Neural crest cell (in vitro differentiated cells): Measurements from ENCODE around the gene C6. TPM values are rescaled to one million over a fixed set of nuclear protein-coding genes. Genes with fewer than 3 reads are reported as not detected.

ENCODE experiments used
- DNase-seq: peaks from one replicate; pipeline ENCODE4 v3.0.0; 2021; ENCODE audit warnings: low read depth, mixed read lengths, low spot score
- H3K27ac Mint-ChIP-seq: one replicate; pipeline ENCODE4 v1.8.0; 2021; ENCODE audit warnings: mild to moderate bottlenecking, mixed read lengths; ENCODE audit not compliant: unreplicated experiment
- H3K27me3 Mint-ChIP-seq: 2 replicates; pipeline ENCODE4 v1.8.0; 2021; ENCODE audit warnings: low read depth, mild to moderate bottlenecking, mixed read lengths
- H3K36me3 Mint-ChIP-seq: 2 replicates; pipeline ENCODE4 v1.8.0; 2021; ENCODE audit warnings: low read depth, mild to moderate bottlenecking, mixed read lengths
- H3K4me1 Mint-ChIP-seq: 2 replicates; pipeline ENCODE4 v1.8.0; 2021; ENCODE audit warnings: mixed read lengths
- H3K4me3 Mint-ChIP-seq: one replicate; pipeline ENCODE4 v1.8.0; 2021; ENCODE audit warnings: mild to moderate bottlenecking, mixed read lengths
- H3K9me3 Mint-ChIP-seq: 2 replicates; pipeline ENCODE4 v1.8.0; 2021; ENCODE audit warnings: mixed read lengths
- total RNA-seq: library from RNA; stranded (reverse); gene quantifications from 2 replicates; pipeline ENCODE4 v1.2.1, GENCODE V29; 2021
- TF ChIP-seq, protein P1 (sequence below): fragments of 200-600 bp; sonication (generic); conservative IDR thresholded peaks from 2 replicates; pipeline ENCODE4 v1.5.0; 2021; ENCODE audit warnings: antibody characterized with exemption, mild to moderate bottlenecking

C6 gene
- total RNA-seq, 1 donor from 2014 or later = not detected

DNA sequence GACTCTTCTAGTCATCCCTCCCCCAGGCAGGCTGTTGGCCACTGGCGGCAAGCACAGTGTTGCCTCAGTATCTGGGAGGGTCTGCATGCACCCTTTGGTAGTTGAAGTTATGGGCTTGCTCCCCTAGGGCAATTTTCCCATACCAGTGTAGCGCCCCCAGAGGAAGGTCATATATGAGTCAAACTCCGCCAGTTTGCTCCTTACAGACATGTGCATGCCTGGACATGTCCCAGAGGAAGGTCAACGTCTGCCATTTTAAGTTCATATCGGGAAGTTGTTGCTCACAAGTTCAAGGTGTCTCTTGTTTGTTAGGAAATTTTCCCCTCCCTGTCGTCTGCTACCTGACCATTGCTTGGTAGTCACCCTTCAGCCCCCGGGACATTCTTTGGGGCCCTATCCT is 90.9 kb downstream of the C6 start:
- Mint-ChIP-seq H3K4me3 (no peak overlapping the region), H3K27me3 (peaks cover under 1% of the 10 kb centered on the region), H3K9me3 (peaks cover 2% of the 10 kb centered on the region), H3K4me1 (no peaks in the 10 kb centered on the region), H3K27ac (no peak overlapping the region), H3K36me3 (no peaks in the 10 kb centered on the region)
- TF ChIP-seq, protein P1, sequence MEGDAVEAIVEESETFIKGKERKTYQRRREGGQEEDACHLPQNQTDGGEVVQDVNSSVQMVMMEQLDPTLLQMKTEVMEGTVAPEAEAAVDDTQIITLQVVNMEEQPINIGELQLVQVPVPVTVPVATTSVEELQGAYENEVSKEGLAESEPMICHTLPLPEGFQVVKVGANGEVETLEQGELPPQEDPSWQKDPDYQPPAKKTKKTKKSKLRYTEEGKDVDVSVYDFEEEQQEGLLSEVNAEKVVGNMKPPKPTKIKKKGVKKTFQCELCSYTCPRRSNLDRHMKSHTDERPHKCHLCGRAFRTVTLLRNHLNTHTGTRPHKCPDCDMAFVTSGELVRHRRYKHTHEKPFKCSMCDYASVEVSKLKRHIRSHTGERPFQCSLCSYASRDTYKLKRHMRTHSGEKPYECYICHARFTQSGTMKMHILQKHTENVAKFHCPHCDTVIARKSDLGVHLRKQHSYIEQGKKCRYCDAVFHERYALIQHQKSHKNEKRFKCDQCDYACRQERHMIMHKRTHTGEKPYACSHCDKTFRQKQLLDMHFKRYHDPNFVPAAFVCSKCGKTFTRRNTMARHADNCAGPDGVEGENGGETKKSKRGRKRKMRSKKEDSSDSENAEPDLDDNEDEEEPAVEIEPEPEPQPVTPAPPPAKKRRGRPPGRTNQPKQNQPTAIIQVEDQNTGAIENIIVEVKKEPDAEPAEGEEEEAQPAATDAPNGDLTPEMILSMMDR = no peak
- DNase-seq = no peak

DNA sequence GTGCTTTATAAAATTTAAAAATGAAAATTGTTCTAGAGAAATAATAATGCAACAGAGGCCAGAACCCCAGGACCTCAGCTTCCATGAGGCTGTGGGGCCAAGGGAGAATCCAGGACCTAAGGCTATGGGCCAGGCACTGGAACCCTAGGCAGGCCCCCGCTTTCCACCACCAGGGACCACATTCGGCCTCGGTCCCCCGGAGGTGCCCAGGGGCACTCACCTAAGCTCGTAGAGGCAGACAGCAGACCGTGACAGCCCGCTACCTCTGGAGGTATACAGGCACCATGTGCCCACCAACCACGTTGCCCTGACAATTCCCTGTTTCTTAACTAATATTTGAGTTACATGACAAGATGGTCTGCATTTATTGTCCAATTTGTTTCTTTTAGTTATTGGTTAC is 92.7 kb downstream of the C6 start:
- TF ChIP-seq, protein P1 = no peak
- Mint-ChIP-seq H3K27ac (no peak overlapping the region), H3K9me3 (peaks cover 2% of the 10 kb centered on the region), H3K4me3 (no peak overlapping the region), H3K36me3 (no peaks in the 10 kb centered on the region), H3K4me1 (no peaks in the 10 kb centered on the region), H3K27me3 (no peaks in the 10 kb centered on the region)
- DNase-seq = no peak

DNA sequence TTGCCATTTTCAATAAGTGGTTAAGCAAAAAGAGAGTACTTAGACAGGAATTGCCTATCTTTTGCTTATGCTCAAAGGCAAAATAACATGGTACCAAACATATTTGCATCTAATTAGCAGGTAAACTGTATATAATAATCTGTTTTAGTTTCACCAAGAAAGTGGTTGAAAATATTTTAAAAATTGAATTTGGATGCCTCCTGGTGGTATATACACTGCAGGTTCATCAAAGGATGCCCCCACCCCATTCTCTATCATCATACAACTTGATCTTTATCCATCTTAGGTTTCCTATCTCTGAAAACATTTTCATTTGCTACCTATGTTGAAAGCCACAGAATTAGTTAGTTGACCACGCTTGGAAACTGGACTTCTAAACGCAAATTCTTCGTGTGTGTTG is 95.2 kb downstream of the C6 start:
- Mint-ChIP-seq H3K4me1 (peaks cover 3% of the 10 kb centered on the region), H3K9me3 (peaks cover 2% of the 10 kb centered on the region), H3K27ac (no peak overlapping the region), H3K27me3 (no peaks in the 10 kb centered on the region), H3K4me3 (no peak overlapping the region), H3K36me3 (no peaks in the 10 kb centered on the region)
- TF ChIP-seq, protein P1 = no peak
- no peak for DNase-seq

DNA sequence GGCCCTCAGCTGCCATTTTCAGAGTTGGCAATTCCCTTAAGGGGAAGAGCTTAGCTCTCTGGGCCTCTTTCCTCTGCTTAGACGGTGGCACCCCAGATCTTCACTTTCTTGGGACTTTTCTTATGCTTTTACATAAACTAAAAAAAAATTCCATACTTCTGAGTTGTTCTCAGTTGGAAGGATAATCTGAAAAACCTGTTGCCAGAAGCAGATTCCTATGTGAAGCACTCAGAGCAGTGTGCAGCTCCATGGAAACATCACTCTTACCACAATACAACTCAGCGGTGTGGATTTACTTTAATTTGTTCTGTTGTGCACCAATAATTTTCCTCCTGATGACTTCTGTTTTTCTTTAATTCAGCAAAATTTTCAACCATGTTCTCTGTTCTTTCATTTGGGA is 98.1 kb downstream of the C6 start:
- peaks cover 3% of the 10 kb centered on the region for H3K4me1 Mint-ChIP-seq
- H3K4me3 Mint-ChIP-seq = no peak overlapping the region
- H3K36me3 Mint-ChIP-seq = no peaks in the 10 kb centered on the region
- H3K9me3 Mint-ChIP-seq = no peaks in the 10 kb centered on the region
- DNase-seq = no peak
- H3K27me3 Mint-ChIP-seq = no peaks in the 10 kb centered on the region
- TF ChIP-seq, protein P1 = no peak
- peak overlapping the region; percentile 53 for H3K27ac Mint-ChIP-seq

DNA sequence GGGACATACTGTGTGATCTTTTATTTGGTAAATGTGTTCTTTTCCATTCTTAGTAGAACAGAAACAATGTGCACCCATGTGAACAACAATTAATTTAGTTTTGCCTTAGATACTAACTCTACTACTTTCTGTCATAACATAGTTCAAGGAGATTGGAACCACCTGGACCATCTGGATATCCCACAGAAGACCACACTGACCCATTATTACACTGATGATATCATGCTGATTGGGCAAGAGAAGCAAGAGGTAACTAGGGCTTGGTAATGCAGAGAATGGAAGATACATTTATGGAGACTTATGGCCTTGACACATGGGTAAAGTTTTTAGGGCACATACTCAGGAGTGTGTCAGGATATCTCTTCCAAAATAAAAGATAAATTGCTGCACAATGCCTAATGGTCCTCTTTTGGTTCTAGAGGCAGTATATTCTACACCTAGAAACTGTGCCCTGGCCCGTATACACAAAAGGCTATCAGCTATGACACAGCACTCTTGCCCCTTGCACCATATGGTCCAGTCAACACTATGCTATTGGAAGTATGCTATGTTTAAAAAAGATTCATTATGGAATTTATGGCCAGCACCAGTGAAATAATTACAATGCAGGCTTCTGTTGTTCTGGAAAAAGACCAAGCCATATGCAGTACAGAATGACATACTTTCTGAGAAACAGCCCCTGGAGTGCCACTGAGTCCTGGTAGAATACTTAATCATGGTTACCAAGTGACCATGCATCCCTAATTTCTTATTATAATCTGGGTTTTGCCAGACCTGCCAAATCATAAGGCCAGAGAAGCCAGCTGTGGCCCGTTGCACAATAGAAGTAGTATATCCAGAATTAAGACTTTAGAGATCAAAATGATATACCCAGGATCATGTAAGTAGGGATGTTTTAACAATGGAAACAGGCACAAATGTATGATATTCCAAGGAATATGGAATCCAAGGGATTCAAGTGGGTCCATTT is 100.6 kb downstream of the C6 start:
- Mint-ChIP-seq H3K4me1 (peaks cover 3% of the 10 kb centered on the region), H3K9me3 (no peaks in the 10 kb centered on the region), H3K27me3 (no peaks in the 10 kb centered on the region), H3K4me3 (no peak overlapping the region), H3K36me3 (no peaks in the 10 kb centered on the region), H3K27ac (no peak overlapping the region)
- TF ChIP-seq, protein P1 = no peak
- no peak for DNase-seq
